ENCODE results near the gene FICD. TPM values are rescaled to one million over a fixed set of nuclear protein-coding genes. Genes with fewer than 3 reads are reported as not detected.

The FICD gene
- total and polyA plus RNA-seq, 2 of the 13 experiments (the other 11 are each of a cell fraction or from before 2014, with no cell fraction given), result 0.99 to 3.0 TPM

- TF ChIP-seq AKNA (CRISPR knock-in tag; IDR thresholded peaks at IDR 0.05; ENCODE audit: borderline replicate concordance) (no peak), SNAPC2 (CRISPR knock-in tag; IDR thresholded peaks at IDR 0.05) (peak; percentile 94), MXD4 (CRISPR knock-in tag; IDR thresholded peaks at IDR 0.05) (no peak), ZBTB37 (CRISPR knock-in tag; IDR thresholded peaks at IDR 0.05) (no peak), ISL2 (CRISPR knock-in tag; IDR thresholded peaks at IDR 0.05) (peak; percentile 42; the same call in 1 of the 2 replicates), KLF9 (CRISPR knock-in tag; IDR thresholded peaks at IDR 0.05; ENCODE audit: low read depth) (no peak), ZNF574 (CRISPR knock-in tag; IDR thresholded peaks at IDR 0.05) (peak; percentile 83), ZFP36L2 (CRISPR knock-in tag; IDR thresholded peaks at IDR 0.05) (peak; percentile 41; the same call in 1 of the 2 replicates), ZNF883 (CRISPR knock-in tag; IDR thresholded peaks at IDR 0.05; ENCODE audit: not compliant biosample characterization) (peak; percentile 74), HDAC1 (CRISPR knock-in tag; IDR thresholded peaks at IDR 0.05) (peak; percentile 93), MLX (CRISPR knock-in tag; IDR thresholded peaks at IDR 0.05) (no peak), ZNF761 (CRISPR knock-in tag; conservative IDR thresholded peaks at IDR 0.05) (no peak), SMC3 (IDR thresholded peaks at IDR 0.05; ENCODE audit: low read length) (no peak), ASH2L (IDR thresholded peaks at IDR 0.05; ENCODE audit: insufficient read length, low read depth, low read length) (no peak), ZNF3 (CRISPR knock-in tag; IDR thresholded peaks at IDR 0.05) (no peak), GABPB1 (CRISPR knock-in tag; IDR thresholded peaks at IDR 0.05) (peak; percentile 87), DNMT1 (CRISPR knock-in tag; IDR thresholded peaks at IDR 0.05) (peak; percentile 36; the same call in 1 of the 2 replicates), SYNCRIP (IDR thresholded peaks at IDR 0.05; ENCODE audit: insufficient read depth, low read depth, low read length) (no peak), MNT (IDR thresholded peaks at IDR 0.05) (peak; percentile 68)
Measured at GRCh38 chr12:108562348-108563135, 47.5 kb downstream of the FICD start, which contains the start of gene ISCU (continued).

Measured in HepG2 (cell line).